ENCODE data around the gene LMNTD2.

The LMNTD2 gene

DNA sequence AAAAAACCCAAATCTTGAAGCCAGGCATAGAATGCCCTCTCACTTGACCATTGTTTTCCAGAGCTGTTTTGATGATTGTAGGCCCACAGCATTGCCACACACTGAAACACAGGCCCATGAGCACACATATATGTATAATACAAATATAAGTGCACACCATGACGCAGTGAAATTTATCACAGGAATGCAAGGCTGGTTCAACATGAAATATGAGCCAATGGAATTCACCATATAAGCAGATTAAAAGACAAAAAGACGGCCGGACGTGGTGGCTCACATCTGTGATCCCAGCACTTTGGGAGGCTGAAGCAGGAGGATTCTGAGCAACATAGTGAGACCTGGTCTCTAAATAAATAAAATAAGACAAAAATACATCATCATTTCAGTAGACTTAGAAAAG, 44.1 kb downstream of the LMNTD2 start:
- H3K27ac ChIP-seq (ENCODE audit: low read depth, low read length, severe bottlenecking): no peak overlapping the region
- no peaks in the 10 kb centered on the region for H3K4me1 ChIP-seq (ENCODE audit: control insufficient read depth, insufficient read depth, low read length, poor library complexity, severe bottlenecking)
- H3K4me3 ChIP-seq (ENCODE audit: extremely low read depth, insufficient read depth, low read length, poor library complexity, severe bottlenecking): no peak overlapping the region
- peaks cover 12% of the 10 kb centered on the region for H3K9me3 ChIP-seq (ENCODE audit: control insufficient read depth, low read length)
- 83% methylated on average over 4 of the region's 4 CpGs; no CpG with 5 or more reads in 1 of the 2 experiments for WGBS, 2 experiments (ENCODE audit: insufficient coverage in 2 of 2)
- H3K36me3 ChIP-seq (ENCODE audit: control insufficient read depth, insufficient read depth, low read length): peaks cover 33% of the 10 kb centered on the region

GRCh38 chr11:515131-515530, 45.4 kb downstream of the LMNTD2 start:
- Histone ChIP-seq H3K9me3 (ENCODE audit: control insufficient read depth, low read length) (peaks cover 12% of the 10 kb centered on the region), H3K36me3 (ENCODE audit: control insufficient read depth, insufficient read depth, low read length) (peaks cover 41% of the 10 kb centered on the region), H3K4me3 (ENCODE audit: extremely low read depth, insufficient read depth, low read length, poor library complexity, severe bottlenecking) (no peak overlapping the region), H3K27ac (ENCODE audit: low read depth, low read length, severe bottlenecking) (no peak overlapping the region), H3K4me1 (ENCODE audit: control insufficient read depth, insufficient read depth, low read length, poor library complexity, severe bottlenecking) (no peaks in the 10 kb centered on the region)
- WGBS, 2 experiments (ENCODE audit: insufficient coverage in 2 of 2): 86 to 87% methylated on average over 5 of the region's 6 CpGs

- H3K4me3 ChIP-seq (ENCODE audit: extremely low read depth, insufficient read depth, low read length, poor library complexity, severe bottlenecking): no peak overlapping the region
- peaks cover 47% of the 10 kb centered on the region for H3K36me3 ChIP-seq (ENCODE audit: control insufficient read depth, insufficient read depth, low read length)
- whole genome bisulfite sequencing, 2 experiments (ENCODE audit: insufficient coverage in 2 of 2): 96 to 98% methylated on average over 10 of the region's 10 CpGs
- H3K9me3 ChIP-seq (ENCODE audit: control insufficient read depth, low read length): peaks cover 12% of the 10 kb centered on the region
- H3K27ac ChIP-seq (ENCODE audit: low read depth, low read length, severe bottlenecking): no peak overlapping the region
- H3K4me1 ChIP-seq (ENCODE audit: control insufficient read depth, insufficient read depth, low read length, poor library complexity, severe bottlenecking): no peaks in the 10 kb centered on the region
Measured at GRCh38 chr11:514606-515005, 45.9 kb downstream of the LMNTD2 start.

DNA sequence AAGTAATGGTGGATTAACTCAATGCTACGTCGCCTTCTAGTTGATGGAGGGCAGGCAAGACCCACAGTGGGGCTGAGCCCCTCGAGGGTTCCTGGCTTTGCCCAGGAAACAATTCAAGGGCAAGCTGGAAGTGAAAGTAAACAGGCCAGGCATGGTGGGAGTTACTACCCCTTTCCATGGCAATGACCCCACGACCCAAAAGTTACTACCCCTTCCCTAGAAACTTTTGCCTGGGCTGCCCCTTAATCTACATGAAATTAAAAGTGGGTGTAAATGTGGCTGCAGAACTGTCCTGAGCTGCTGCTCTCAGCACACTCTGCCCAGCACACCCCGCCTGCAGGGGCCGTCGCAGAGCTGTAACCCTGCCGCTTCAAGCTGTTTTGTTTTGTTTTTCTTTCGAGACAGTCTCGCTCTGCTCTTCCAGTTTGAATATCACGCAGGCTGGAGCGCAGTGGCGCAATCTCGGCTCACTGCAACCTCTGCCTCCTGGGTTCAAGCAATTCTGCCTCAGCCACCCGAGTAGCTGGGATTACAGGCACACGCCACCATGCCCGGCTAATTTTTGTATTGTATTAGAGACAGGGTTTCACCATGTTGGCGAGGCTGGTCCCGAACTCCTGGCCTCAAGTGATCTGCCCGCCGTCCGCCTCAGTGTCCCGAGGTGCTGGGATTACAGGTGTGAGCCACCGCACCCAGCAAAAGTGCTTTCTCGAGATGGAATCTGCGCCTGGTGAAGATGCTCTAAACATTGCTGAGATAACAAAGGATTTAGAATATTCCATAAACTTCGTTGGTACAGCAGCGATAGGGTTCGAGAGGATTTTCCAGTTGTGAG, 47.6 kb downstream of the LMNTD2 start:
- Histone ChIP-seq H3K36me3 (ENCODE audit: control insufficient read depth, insufficient read depth, low read length) (peaks cover 54% of the 10 kb centered on the region), H3K4me3 (ENCODE audit: extremely low read depth, insufficient read depth, low read length, poor library complexity, severe bottlenecking) (no peak overlapping the region), H3K9me3 (ENCODE audit: control insufficient read depth, low read length) (peaks cover 8% of the 10 kb centered on the region), H3K4me1 (ENCODE audit: control insufficient read depth, insufficient read depth, low read length, poor library complexity, severe bottlenecking) (no peaks in the 10 kb centered on the region), H3K27ac (ENCODE audit: low read depth, low read length, severe bottlenecking) (no peak overlapping the region)
- 94% methylated on average over 28 of the region's 29 CpGs for WGBS, 2 experiments (ENCODE audit: insufficient coverage in 2 of 2)

DNA sequence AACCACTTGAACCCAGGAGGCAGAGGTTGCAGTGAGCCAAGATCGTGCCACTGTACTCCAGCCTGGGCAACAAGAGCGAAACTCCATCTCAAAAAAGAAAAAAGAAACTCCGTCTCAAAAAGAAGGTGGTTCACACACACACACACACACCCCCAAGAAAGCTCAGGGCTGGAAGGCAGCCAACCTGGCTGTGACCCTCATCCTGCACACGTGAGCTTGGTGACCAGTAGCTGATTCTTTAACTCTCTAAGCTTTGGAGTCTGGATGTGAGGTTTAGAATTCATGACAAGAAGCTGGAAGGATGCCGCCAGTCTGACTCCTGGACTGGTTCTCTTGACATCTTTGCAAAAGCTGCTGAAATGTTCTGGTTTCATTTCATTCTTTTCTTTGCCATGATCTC, 51.6 kb downstream of the LMNTD2 start:
- peaks cover 9% of the 10 kb centered on the region for H3K4me1 ChIP-seq (ENCODE audit: control insufficient read depth, insufficient read depth, low read length, poor library complexity, severe bottlenecking)
- H3K9me3 ChIP-seq (ENCODE audit: control insufficient read depth, low read length): no peaks in the 10 kb centered on the region
- WGBS, 2 experiments (ENCODE audit: insufficient coverage in 2 of 2): 94 to 100% methylated on average over 2 of the region's 5 CpGs
- H3K36me3 ChIP-seq (ENCODE audit: control insufficient read depth, insufficient read depth, low read length): peaks cover 44% of the 10 kb centered on the region
- no peak overlapping the region for H3K27ac ChIP-seq (ENCODE audit: low read depth, low read length, severe bottlenecking)
- no peak overlapping the region for H3K4me3 ChIP-seq (ENCODE audit: extremely low read depth, insufficient read depth, low read length, poor library complexity, severe bottlenecking)

DNA sequence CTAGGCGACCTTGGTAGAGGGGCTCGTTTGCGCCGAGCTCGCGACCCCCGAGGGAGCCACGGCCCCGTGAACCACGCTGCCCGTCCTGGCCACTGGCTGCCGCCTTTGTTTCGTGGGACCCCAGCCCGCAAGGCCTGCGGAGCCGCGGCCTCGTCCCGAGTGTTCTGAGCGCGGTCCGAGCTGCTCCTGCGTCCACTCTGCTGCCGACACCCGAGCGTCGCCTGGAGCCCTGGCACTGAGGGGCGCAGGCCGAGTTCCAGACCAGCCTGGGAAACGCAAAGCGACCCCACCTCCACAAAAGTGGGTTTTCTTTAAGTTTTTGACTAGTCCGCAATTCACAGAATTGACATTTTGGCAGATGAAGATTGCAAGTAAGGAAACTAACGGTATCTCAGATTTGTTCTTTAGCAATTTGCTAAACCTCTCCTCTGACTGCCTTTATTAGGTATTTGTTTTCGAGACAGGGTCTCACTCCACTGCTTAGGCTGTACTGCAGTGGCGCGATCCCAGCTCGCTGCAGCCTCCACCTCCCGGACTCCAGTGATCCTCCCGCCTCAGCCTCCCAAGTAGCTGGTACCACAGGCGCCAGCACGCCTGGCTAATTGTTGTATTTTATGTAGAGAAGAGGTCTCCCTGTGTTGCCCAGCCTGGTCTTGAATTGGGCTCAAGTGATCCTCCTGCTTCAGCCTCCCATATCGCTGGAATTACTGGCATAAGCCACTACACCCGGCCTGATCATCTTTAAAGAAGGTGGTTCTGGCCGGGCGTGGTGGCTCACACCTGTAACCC, 52.6 kb downstream of the LMNTD2 start:
- WGBS, 2 experiments (ENCODE audit: insufficient coverage in 2 of 2): 28 to 39% methylated on average over 37 to 39 of the region's 45 CpGs
- peak overlapping the region; percentile 87 for H3K4me3 ChIP-seq (ENCODE audit: extremely low read depth, insufficient read depth, low read length, poor library complexity, severe bottlenecking)
- no peaks in the 10 kb centered on the region for H3K9me3 ChIP-seq (ENCODE audit: control insufficient read depth, low read length)
- peaks cover 9% of the 10 kb centered on the region for H3K4me1 ChIP-seq (ENCODE audit: control insufficient read depth, insufficient read depth, low read length, poor library complexity, severe bottlenecking)
- peak overlapping the region; percentile 74 for H3K27ac ChIP-seq (ENCODE audit: low read depth, low read length, severe bottlenecking)
- H3K36me3 ChIP-seq (ENCODE audit: control insufficient read depth, insufficient read depth, low read length): peaks cover 33% of the 10 kb centered on the region

GRCh38 chr11:506995-507726, 53.4 kb downstream of the LMNTD2 start, which contains the start of gene RNH1:
TSS of gene RNH1 (minus strand) at chr11:507242. CDS start at chr11:502162, 5,080 bp downstream.
- Histone ChIP-seq H3K27ac (ENCODE audit: low read depth, low read length, severe bottlenecking) (peak within 1 kb of the TSS; percentile 100), H3K36me3 (ENCODE audit: control insufficient read depth, insufficient read depth, low read length) (peaks cover 34% of the 10 kb centered on the region), H3K4me3 (ENCODE audit: extremely low read depth, insufficient read depth, low read length, poor library complexity, severe bottlenecking) (peak within 1 kb of the TSS; percentile 87), H3K9me3 (ENCODE audit: control insufficient read depth, low read length) (no peaks in the 10 kb centered on the region), H3K4me1 (ENCODE audit: control insufficient read depth, insufficient read depth, low read length, poor library complexity, severe bottlenecking) (peaks cover 9% of the 10 kb centered on the region)
- WGBS, 2 experiments (ENCODE audit: insufficient coverage in 2 of 2): 0 to 1% methylated on average over 71 to 84 of the region's 93 CpGs

DNA sequence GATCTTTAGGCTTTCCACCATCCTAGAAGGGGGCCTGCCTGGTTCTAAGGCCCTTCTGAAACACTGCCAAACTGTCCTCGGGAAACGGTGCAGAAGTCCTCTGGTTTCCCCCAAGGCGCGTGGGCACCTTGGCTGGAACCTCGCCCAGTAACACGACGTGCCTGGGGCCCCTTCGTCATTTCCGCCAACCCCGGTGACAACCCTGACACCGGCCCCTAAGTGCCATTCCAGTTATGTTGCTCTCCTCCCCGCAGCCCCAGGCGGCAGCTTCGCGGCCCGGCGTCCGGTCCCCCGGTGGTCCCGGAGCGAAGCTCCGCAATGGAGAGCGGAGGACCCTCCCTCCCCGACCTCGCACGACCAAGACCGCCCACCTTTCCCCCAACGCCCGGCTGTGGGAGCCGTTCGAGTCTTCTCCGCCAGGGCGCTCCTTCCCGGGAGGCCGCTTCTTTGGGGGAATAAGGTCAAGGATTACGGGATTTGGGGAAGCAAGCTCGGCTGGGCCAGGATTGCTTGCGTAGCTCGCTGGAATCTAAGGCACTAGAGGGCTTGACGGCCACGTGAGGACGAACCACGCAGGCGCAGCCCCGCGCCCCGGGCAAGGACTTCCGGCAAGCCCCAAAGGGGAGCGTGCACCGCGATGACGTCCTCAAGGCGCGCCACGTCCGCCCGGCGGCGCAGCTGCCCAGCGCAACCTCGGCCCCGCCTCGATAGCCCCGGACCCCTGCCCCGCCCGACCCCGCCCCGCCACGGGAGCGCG, 54.1 kb downstream of the LMNTD2 start:
- H3K36me3 ChIP-seq (ENCODE audit: control insufficient read depth, insufficient read depth, low read length): peaks cover 37% of the 10 kb centered on the region
- H3K4me3 ChIP-seq (ENCODE audit: extremely low read depth, insufficient read depth, low read length, poor library complexity, severe bottlenecking): peak overlapping the region; percentile 87
- no peaks in the 10 kb centered on the region for H3K9me3 ChIP-seq (ENCODE audit: control insufficient read depth, low read length)
- H3K27ac ChIP-seq (ENCODE audit: low read depth, low read length, severe bottlenecking): peak overlapping the region; percentile 100
- H3K4me1 ChIP-seq (ENCODE audit: control insufficient read depth, insufficient read depth, low read length, poor library complexity, severe bottlenecking): peaks cover 9% of the 10 kb centered on the region
- WGBS, 2 experiments (ENCODE audit: insufficient coverage in 2 of 2): 0% methylated on average over 56 to 63 of the region's 71 CpGs

- Histone ChIP-seq H3K36me3 (ENCODE audit: control insufficient read depth, insufficient read depth, low read length) (peaks cover 41% of the 10 kb centered on the region), H3K4me1 (ENCODE audit: control insufficient read depth, insufficient read depth, low read length, poor library complexity, severe bottlenecking) (peaks cover 9% of the 10 kb centered on the region), H3K4me3 (ENCODE audit: extremely low read depth, insufficient read depth, low read length, poor library complexity, severe bottlenecking) (no peak overlapping the region), H3K9me3 (ENCODE audit: control insufficient read depth, low read length) (no peaks in the 10 kb centered on the region), H3K27ac (ENCODE audit: low read depth, low read length, severe bottlenecking) (no peak overlapping the region)
- WGBS, 2 experiments (ENCODE audit: insufficient coverage in 2 of 2): 94 to 96% methylated on average over 5 of the region's 7 CpGs
Measured at GRCh38 chr11:504994-505344, 55.6 kb downstream of the LMNTD2 start.
